Hepatocyte (in vitro differentiated cells): Measurements from ENCODE around the gene KRT75.

Source experiments
- EZH2 ChIP-seq: fragments of 200-600 bp; sonication (generic); IDR thresholded peaks from 2 replicates; pipeline ENCODE4 v1.6.1; 2016; ENCODE audit warnings: antibody characterized with exemption, mild to moderate bottlenecking, borderline replicate concordance
- EZH2phosphoT487 ChIP-seq: fragments of 200-600 bp; sonication (generic); IDR thresholded peaks from one replicate; pipeline ENCODE4 v1.6.1; 2018; ENCODE audit warnings: antibody characterized with exemption, mild to moderate bottlenecking, low read depth, moderate library complexity; ENCODE audit not compliant: unreplicated experiment, severe bottlenecking

DNA sequence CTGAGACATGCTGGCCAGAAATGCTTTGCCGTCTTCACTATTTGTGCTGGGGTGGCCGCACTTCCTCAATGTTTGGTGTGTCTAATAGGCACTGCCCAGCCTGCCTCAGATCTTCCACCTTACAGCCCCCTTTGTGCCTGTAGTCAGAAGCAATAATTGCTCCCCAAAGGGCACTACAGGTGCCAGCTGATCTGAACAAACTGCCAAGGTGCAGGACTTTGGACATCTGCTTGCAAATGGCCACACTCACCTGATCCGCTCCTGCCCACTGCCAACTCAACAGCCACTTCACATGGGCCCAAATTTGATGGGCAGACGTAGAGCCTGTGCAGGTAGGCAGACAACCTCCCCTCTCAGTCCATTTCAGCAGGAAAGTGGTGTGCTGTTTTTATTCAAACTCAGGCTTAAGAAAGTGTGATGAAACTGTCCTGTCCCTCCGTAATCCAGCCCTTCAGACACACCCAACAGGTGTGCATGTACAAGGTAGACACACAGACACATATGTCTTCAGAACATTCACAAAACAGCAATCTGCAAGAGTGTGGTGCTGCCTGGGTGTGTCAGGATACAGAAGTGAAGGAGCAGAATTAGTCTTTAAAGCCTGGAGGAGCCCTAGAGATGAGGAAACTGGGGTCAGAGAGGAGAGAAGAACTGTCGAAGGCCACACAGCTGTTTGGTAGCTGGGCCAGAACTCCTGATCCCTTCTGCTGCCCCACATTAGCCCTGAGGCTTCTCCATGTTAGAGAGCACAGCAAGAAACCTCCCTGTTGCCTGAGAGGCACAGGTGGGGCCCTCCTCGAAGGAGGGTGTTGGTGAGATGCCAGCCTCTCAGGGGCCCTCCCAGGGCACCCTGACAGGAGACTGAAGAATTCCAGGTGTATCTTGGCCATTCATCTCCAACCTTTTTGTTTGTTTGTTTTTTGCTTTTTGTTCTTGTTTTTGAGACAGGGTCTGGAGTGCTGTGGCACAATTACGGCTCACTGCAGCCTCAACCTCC is 4.4 kb upstream of the KRT75 start:
- no peak for TF ChIP-seq EZH2phosphoT487
- no peak for TF ChIP-seq EZH2
